Smooth muscle cell (in vitro differentiated cells): ENCODE data around the gene CORO2A. TPM values are rescaled to one million over a fixed set of nuclear protein-coding genes. Genes with fewer than 3 reads are reported as not detected.

Experiments used
- DNase-seq: peaks from one replicate; lab custom pipeline; 2025; ENCODE audit not compliant: unreplicated experiment; lab: John Stamatoyannopoulos, UW
- H2AFZ ChIP-seq: fragments of 200-600 bp; sonication (generic); 2 replicates; pipeline ENCODE4 v1.6.0; 2016; ENCODE audit warnings: antibody characterized with exemption, low read depth, mild to moderate bottlenecking
- H3F3A ChIP-seq: fragments of 200-600 bp; sonication (generic); 2 replicates; pipeline ENCODE4 v1.6.0; 2017; ENCODE audit warnings: antibody characterized with exemption, low read depth
- H3K27ac ChIP-seq: fragments of 200-600 bp; sonication (generic); 2 replicates; pipeline ENCODE4 v1.5.1; 2016; ENCODE audit warnings: low read depth, mild to moderate bottlenecking
- H3K27me3 ChIP-seq: fragments of 200-600 bp; sonication (generic); 2 replicates; pipeline ENCODE4 v1.6.1; 2016; ENCODE audit warnings: low read depth, mild to moderate bottlenecking
- H3K36me3 ChIP-seq: fragments of 200-600 bp; sonication (generic); 2 replicates; pipeline ENCODE4 v1.5.1; 2016; ENCODE audit warnings: low read depth
- H3K4me1 ChIP-seq: fragments of 200-600 bp; sonication (generic); 2 replicates; pipeline ENCODE4 v1.5.1; 2016; ENCODE audit warnings: low read depth
- H3K4me2 ChIP-seq: fragments of 200-600 bp; sonication (generic); 2 replicates; pipeline ENCODE4 v1.6.0; 2016; ENCODE audit warnings: mild to moderate bottlenecking
- H3K4me3 ChIP-seq: fragments of 200-600 bp; sonication (generic); 2 replicates; pipeline ENCODE4 v1.5.1; 2016; ENCODE audit warnings: mild to moderate bottlenecking
- H3K79me2 ChIP-seq: fragments of 200-600 bp; sonication (generic); 2 replicates; pipeline ENCODE4 v1.6.0; 2016; ENCODE audit warnings: low read depth, mild to moderate bottlenecking
- H3K9ac ChIP-seq: fragments of 200-600 bp; sonication (generic); 2 replicates; pipeline ENCODE4 v1.6.0; 2016; ENCODE audit warnings: low read depth
- H3K9me3 ChIP-seq: fragments of 200-600 bp; sonication (generic); replicated peaks from 2 replicates; pipeline ENCODE4 v1.5.1; 2016; ENCODE audit warnings: low read depth
- H4K20me1 ChIP-seq: fragments of 200-600 bp; sonication (generic); 2 replicates; pipeline ENCODE4 v1.6.0; 2016; ENCODE audit warnings: low read depth
- CTCF ChIP-seq: fragments of 200-600 bp; sonication (generic); IDR thresholded peaks from 2 replicates; pipeline ENCODE4 v1.5.1; 2017; ENCODE audit warnings: borderline replicate concordance, mild to moderate bottlenecking, antibody characterized with exemption; ENCODE audit not compliant: insufficient read depth, poor library complexity, severe bottlenecking
- WGBS: methylation state at CpG from one replicate; pipeline ENCODE4 v1.1.7; 2016; ENCODE audit warnings: low lambda C conversion rate; 5-methylcytosine and 5-hydroxymethylcytosine counted together
- polyA plus RNA-seq: library from polyadenylated mRNA; unstranded; fragments of >200 nt; fragmentation: Nextera tagmentation; extraction: Ambion mirVana; gene quantifications from 2 replicates; pipeline ENCODE4 v1.2.1, GENCODE V29; 2016
- total RNA-seq: library from RNA; depleted of rRNA; stranded (reverse); fragments of >200 nt; gene quantifications from 2 replicates; pipeline ENCODE4 v1.2.3, GENCODE V29; 2014

CORO2A gene
- total and polyA plus RNA-seq, 2 experiments from 2014 or later: 4.7 to 5.8 TPM

GRCh38 chr9:98107926-98108325, 84.5 kb downstream of the CORO2A start:
- 94% methylated on average over 2 of the region's 2 CpGs for WGBS
- no peak overlapping the region for H3K9ac ChIP-seq
- H3F3A ChIP-seq: no peaks in the 10 kb centered on the region
- no peaks in the 10 kb centered on the region for H3K79me2 ChIP-seq
- no peak overlapping the region for H2AFZ ChIP-seq
- no peaks in the 10 kb centered on the region for H3K36me3 ChIP-seq
- H3K27ac ChIP-seq: no peak overlapping the region
- no peaks in the 10 kb centered on the region for H3K4me1 ChIP-seq
- no peak overlapping the region for H3K4me2 ChIP-seq
- H3K9me3 ChIP-seq: no peaks in the 10 kb centered on the region
- H4K20me1 ChIP-seq: no peaks in the 10 kb centered on the region
- H3K27me3 ChIP-seq: no peaks in the 10 kb centered on the region
- no peak for TF ChIP-seq CTCF
- no peak for DNase-seq
- no peak overlapping the region for H3K4me3 ChIP-seq

GRCh38 chr9:98105006-98105405, 87.4 kb downstream of the CORO2A start:
- Histone ChIP-seq H3K79me2 (no peaks in the 10 kb centered on the region), H2AFZ (no peak overlapping the region), H4K20me1 (no peaks in the 10 kb centered on the region), H3K4me1 (no peaks in the 10 kb centered on the region), H3K27ac (no peak overlapping the region), H3K9me3 (no peaks in the 10 kb centered on the region), H3K27me3 (no peaks in the 10 kb centered on the region), H3K36me3 (no peaks in the 10 kb centered on the region), H3K4me2 (no peak overlapping the region), H3K9ac (no peak overlapping the region), H3F3A (no peaks in the 10 kb centered on the region), H3K4me3 (no peak overlapping the region)
- no peak for TF ChIP-seq CTCF
- 95% methylated on average over 7 of the region's 7 CpGs for WGBS
- no peak for DNase-seq

GRCh38 chr9:98104445-98104881, 88.0 kb downstream of the CORO2A start:
- H3K36me3 ChIP-seq: no peaks in the 10 kb centered on the region
- H2AFZ ChIP-seq: no peak overlapping the region
- no peak overlapping the region for H3K4me3 ChIP-seq
- no peaks in the 10 kb centered on the region for H3F3A ChIP-seq
- TF ChIP-seq CTCF: no peak
- no peak overlapping the region for H3K4me2 ChIP-seq
- no peaks in the 10 kb centered on the region for H3K27me3 ChIP-seq
- WGBS: 97% methylated on average over 3 of the region's 3 CpGs
- no peak overlapping the region for H3K9ac ChIP-seq
- no peaks in the 10 kb centered on the region for H3K4me1 ChIP-seq
- no peak overlapping the region for H3K27ac ChIP-seq
- H3K9me3 ChIP-seq: no peaks in the 10 kb centered on the region
- no peak for DNase-seq
- no peaks in the 10 kb centered on the region for H4K20me1 ChIP-seq
- H3K79me2 ChIP-seq: no peaks in the 10 kb centered on the region

- no peak overlapping the region for H3K9ac ChIP-seq
- no peaks in the 10 kb centered on the region for H3K36me3 ChIP-seq
- H3K27me3 ChIP-seq: no peaks in the 10 kb centered on the region
- no peak overlapping the region for H3K27ac ChIP-seq
- peaks cover 4% of the 10 kb centered on the region for H3K4me1 ChIP-seq
- no peak overlapping the region for H3K4me2 ChIP-seq
- H3F3A ChIP-seq: no peaks in the 10 kb centered on the region
- no peaks in the 10 kb centered on the region for H3K9me3 ChIP-seq
- H2AFZ ChIP-seq: no peak overlapping the region
- TF ChIP-seq CTCF: no peak
- H3K4me3 ChIP-seq: no peak overlapping the region
- no peaks in the 10 kb centered on the region for H3K79me2 ChIP-seq
- no peak for DNase-seq
- H4K20me1 ChIP-seq: no peaks in the 10 kb centered on the region
- WGBS: 75% methylated on average over 6 of the region's 6 CpGs
Measured at GRCh38 chr9:98101868-98102273, 90.6 kb downstream of the CORO2A start.
